ENCODE measurements around the gene ANKRD39. TPM values are rescaled to one million over a fixed set of nuclear protein-coding genes. Genes with fewer than 3 reads are reported as not detected.

ANKRD39 gene
- total and polyA plus RNA-seq, 9 of the 15 experiments (the other 6 are each of a cell fraction or from before 2014, with no cell fraction given) = 8.2 to 33.1 (median 23.8) TPM

GRCh38 chr2:96891591-96892333 is 33.9 kb upstream of the ANKRD39 start (continued):
- TF ChIP-seq RBFOX2 (IDR thresholded peaks at IDR 0.05; ENCODE audit: low read depth, low read length) (peak; percentile 37), ZNF583 (CRISPR knock-in tag; IDR thresholded peaks at IDR 0.05) (0 out of 2 replicates have a peak, but pooled peaks have one; percentile 34)
- TF ChIP-seq, protein P1, sequence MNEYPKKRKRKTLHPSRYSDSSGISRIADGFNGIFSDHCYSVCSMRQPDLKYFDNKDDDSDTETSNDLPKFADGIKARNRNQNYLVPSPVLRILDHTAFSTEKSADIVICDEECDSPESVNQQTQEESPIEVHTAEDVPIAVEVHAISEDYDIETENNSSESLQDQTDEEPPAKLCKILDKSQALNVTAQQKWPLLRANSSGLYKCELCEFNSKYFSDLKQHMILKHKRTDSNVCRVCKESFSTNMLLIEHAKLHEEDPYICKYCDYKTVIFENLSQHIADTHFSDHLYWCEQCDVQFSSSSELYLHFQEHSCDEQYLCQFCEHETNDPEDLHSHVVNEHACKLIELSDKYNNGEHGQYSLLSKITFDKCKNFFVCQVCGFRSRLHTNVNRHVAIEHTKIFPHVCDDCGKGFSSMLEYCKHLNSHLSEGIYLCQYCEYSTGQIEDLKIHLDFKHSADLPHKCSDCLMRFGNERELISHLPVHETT (CRISPR knock-in tag; conservative IDR thresholded peaks at IDR 0.05 in 1 of 2, IDR thresholded peaks at IDR 0.05 in 1 of 2) = peak in 1 of 2 experiments; percentile 40; a peak in 1 of 4 replicates

DNA sequence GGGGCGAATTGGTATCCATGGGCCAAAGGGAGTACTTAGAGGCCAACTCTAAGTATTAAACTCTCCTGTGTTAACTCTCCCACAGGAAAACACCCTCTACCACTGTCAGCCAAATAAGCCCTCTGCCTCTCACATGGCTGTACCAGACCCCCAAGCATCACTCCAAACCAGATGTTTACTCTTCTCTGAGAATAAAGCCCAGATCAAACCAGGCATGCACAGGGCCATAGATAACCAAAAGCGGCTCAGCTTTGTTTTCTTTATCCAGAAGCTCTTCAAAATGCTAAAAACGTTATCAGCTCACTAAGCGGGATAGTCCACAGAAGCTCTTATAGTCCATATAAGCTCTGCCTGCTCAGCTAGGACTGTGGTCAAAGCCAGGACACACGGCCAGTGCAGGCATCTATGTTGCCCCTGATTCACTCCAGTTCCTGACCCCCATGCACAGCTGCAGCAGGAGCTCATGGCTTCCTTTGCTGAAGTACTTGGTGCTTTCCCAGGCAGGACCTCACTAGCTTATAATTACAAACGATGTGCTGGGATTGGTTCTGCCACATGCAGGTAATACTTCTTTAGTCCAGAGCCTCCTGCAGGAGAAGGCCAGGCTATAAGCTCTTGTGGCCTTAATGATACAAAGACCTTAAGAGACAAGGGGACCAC is 33.0 kb upstream of the ANKRD39 start:
- peak; percentile 15 for FAIRE-seq
- H3K9me3 ChIP-seq (replicated peaks; ENCODE audit: control insufficient read depth, insufficient read depth, low read depth, low read length) = no peaks in the 10 kb centered on the region
- peak overlapping the region; percentile 91 for H3K4me2 ChIP-seq (ENCODE audit: insufficient read depth, low read length)
- H3K79me2 ChIP-seq (ENCODE audit: control insufficient read depth, insufficient read depth, low read length) = peaks cover 92% of the 10 kb centered on the region
- H3K4me3 ChIP-seq = peak overlapping the region; percentile 45; the same call in 1 of the 2 replicates
- H3K36me3 ChIP-seq (ENCODE audit: control insufficient read depth, insufficient read depth, low read length) = peaks cover 78% of the 10 kb centered on the region
- ChIA-PET POLR2A (interaction anchor here (0.6 to 9.0 kb wide), 7 partner anchors 8 to 1816 kb away, joined by 3 to 112 read pairs (median 5); no protein-coding TSS in a partner anchor), CTCF (ENCODE audit: low intra/inter-chr PET ratio) (no interaction called here)
- WGBS (ENCODE audit: insufficient coverage, low coverage, missing lambda C conversion rate) = 16% methylated on average over 6 of the region's 6 CpGs
- ATAC-seq = peak; percentile 23
- H4K20me1 ChIP-seq (replicated peaks; ENCODE audit: control insufficient read depth, insufficient read depth, low read length) = no peaks in the 10 kb centered on the region
- in situ Hi-C loops (cut with MboI) = no loop called here
- no peak overlapping the region for H2AFZ ChIP-seq (ENCODE audit: low read depth, low read length)
- no peaks in the 10 kb centered on the region for H3K27me3 ChIP-seq (ENCODE audit: control insufficient read depth in 2 of 2, insufficient read depth in 2 of 2, low read length in 2 of 2)
- no TSS peak for BruUV-seq (replicated peaks)
- intact Hi-C loops (cut with micrococcal nuclease) = no loop called here
- peaks cover 69 to 84% of the 10 kb centered on the region in 2 experiments for H3K4me1 ChIP-seq (replicated peaks in 1 of 2; ENCODE audit: control insufficient read depth in 2 of 2, insufficient read depth in 2 of 2, low read length in 2 of 2)
- H3K9me1 ChIP-seq (ENCODE audit: control insufficient read depth, insufficient read depth, low read length) = no peaks in the 10 kb centered on the region
- TF ChIP-seq HLTF (IDR thresholded peaks at IDR 0.05) = no peak
- TF ChIP-seq MTA3 (IDR thresholded peaks at IDR 0.05; ENCODE audit: borderline replicate concordance) = peak; percentile 13; the same call in 1 of the 2 replicates
- TF ChIP-seq NR2C2 (CRISPR knock-in tag; IDR thresholded peaks at IDR 0.05) = no peak
- TF ChIP-seq NR2C2 (tag; IDR thresholded peaks at IDR 0.05) = no peak
- peak; percentile 31 for TF ChIP-seq CHD1 (IDR thresholded peaks at IDR 0.05; ENCODE audit: low read length)
- peak; percentile 53 for TF ChIP-seq CBFA2T3 (IDR thresholded peaks at IDR 0.05)
- TF ChIP-seq CBFA2T2 (conservative IDR thresholded peaks at IDR 0.05) = 0 out of 2 replicates have a peak, but pooled peaks have one; percentile 26
- TF ChIP-seq ELF4 (CRISPR knock-in tag; IDR thresholded peaks at IDR 0.05) = no peak
- TF ChIP-seq CBX1 (IDR thresholded peaks at IDR 0.05; ENCODE audit: low read depth) = no peak
- peak; percentile 71 for TF ChIP-seq WHSC1 (IDR thresholded peaks at IDR 0.05; ENCODE audit: low read length)
- TF ChIP-seq, protein P2, sequence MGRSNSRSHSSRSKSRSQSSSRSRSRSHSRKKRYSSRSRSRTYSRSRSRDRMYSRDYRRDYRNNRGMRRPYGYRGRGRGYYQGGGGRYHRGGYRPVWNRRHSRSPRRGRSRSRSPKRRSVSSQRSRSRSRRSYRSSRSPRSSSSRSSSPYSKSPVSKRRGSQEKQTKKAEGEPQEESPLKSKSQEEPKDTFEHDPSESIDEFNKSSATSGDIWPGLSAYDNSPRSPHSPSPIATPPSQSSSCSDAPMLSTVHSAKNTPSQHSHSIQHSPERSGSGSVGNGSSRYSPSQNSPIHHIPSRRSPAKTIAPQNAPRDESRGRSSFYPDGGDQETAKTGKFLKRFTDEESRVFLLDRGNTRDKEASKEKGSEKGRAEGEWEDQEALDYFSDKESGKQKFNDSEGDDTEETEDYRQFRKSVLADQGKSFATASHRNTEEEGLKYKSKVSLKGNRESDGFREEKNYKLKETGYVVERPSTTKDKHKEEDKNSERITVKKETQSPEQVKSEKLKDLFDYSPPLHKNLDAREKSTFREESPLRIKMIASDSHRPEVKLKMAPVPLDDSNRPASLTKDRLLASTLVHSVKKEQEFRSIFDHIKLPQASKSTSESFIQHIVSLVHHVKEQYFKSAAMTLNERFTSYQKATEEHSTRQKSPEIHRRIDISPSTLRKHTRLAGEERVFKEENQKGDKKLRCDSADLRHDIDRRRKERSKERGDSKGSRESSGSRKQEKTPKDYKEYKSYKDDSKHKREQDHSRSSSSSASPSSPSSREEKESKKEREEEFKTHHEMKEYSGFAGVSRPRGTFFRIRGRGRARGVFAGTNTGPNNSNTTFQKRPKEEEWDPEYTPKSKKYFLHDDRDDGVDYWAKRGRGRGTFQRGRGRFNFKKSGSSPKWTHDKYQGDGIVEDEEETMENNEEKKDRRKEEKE (IDR thresholded peaks at IDR 0.05; ENCODE audit: borderline replicate concordance in 1 of 2, control insufficient read depth in 1 of 2, low read depth in 2 of 2, low read length in 1 of 2) = no peak
- peak; percentile 15 for TF ChIP-seq RBBP5 (IDR thresholded peaks at IDR 0.05; ENCODE audit: borderline replicate concordance, insufficient read depth, low read length, poor library complexity, severe bottlenecking)
- peak overlapping the region; percentile 77 for H3K27ac ChIP-seq (ENCODE audit: extremely low read depth, low read depth, low read length)
- peak overlapping the region; percentile 72 to 93; a peak in 3 of 4 replicates for H3K9ac ChIP-seq (ENCODE audit: insufficient read depth in 1 of 2, low read depth in 2 of 2, low read length in 2 of 2)
- DNase-seq (ENCODE audit: extremely low read depth in 1 of 4, low spot score in 3 of 4) = peak in 2 of 4 experiments; percentile 42 to 51

Measured in K562 (cell line).